GM21423 (cell line): ENCODE data around the gene CSNK1A1.
"Not testable (repeated sequence)": the region's sequence is repeated elsewhere in the genome, so short reads cannot be mapped to it uniquely, and the experiment has no call there.

Experiments
- ATAC-seq: cut with Tn5 transposase; IDR thresholded peaks from one replicate; pipeline ENCODE4 v1.9.1; 2021; ENCODE audit warnings: mild to moderate bottlenecking, moderate library complexity; ENCODE audit not compliant: unreplicated experiment

The CSNK1A1 gene

DNA sequence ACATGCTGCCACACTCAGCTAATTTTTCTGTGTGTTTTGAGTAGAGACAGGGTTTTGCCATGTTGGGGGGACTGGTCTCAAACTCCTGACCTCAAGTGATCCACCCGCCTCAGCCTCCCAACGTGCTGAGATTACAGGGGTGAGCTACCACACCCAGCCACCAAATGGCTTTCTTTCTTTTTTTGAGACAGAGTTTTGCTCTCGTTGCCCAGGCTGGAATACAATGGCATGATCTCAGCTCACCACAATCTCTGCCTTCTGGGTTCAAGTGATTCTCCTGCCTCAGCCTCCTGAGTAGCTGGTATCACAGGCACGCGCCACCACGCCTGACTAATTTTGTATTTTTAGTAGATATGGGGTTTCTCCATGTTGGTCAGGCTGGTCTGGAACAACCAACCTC, 15.5 kb downstream of the CSNK1A1 start:
- not testable (repeated sequence) for ATAC-seq

DNA sequence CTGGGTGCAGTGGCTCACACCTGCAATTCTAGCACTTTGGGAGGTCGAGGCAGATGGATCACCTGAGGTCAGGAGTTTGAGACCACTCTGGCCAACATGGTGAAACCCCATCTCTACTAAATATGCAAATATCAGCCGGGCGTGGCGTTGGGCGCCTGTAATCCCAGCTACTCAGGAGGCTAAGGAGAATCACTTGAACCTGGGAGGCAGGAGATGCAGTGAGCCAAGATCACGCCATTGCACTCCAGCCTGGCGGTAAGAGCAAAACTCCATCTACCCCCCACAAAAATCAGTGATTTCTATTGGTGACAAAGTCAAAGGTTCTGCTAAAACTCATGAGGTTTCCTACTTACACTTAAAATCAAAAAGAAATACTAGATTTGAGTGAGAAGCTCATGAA, 18.8 kb downstream of the CSNK1A1 start:
- no peak for ATAC-seq

- no peak for ATAC-seq
Observed at GRCh38 chr5:149529463-149529862, 21.8 kb downstream of the CSNK1A1 start.

- no peak for ATAC-seq
Observed at GRCh38 chr5:149528281-149529060, 22.8 kb downstream of the CSNK1A1 start.

GRCh38 chr5:149526845-149527590, 24.2 kb downstream of the CSNK1A1 start:
- no peak for ATAC-seq

GRCh38 chr5:149521739-149522685, 29.2 kb downstream of the CSNK1A1 start:
- no peak for ATAC-seq

- ATAC-seq: no peak
Observed at GRCh38 chr5:149519601-149520000, 31.6 kb downstream of the CSNK1A1 start.

DNA sequence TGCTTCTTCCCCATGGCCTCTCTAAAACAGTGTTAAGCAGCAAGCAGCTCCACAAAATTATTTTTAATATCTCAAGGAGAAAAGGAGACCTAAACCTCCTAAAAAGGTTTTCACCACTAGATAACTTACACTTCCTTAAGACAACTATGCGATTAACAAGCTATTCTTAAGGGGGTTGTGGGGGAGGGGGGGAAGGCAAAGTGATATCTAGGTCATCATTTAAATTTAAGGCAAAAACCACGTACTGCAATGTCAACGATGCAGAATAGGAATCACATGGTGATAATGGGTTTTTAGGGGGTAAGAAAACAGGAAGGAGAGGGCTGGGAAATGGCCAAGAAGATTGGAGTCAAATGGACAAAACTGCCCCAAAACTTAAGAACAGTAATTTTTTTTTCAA, 32.6 kb downstream of the CSNK1A1 start:
- ATAC-seq: no peak

DNA sequence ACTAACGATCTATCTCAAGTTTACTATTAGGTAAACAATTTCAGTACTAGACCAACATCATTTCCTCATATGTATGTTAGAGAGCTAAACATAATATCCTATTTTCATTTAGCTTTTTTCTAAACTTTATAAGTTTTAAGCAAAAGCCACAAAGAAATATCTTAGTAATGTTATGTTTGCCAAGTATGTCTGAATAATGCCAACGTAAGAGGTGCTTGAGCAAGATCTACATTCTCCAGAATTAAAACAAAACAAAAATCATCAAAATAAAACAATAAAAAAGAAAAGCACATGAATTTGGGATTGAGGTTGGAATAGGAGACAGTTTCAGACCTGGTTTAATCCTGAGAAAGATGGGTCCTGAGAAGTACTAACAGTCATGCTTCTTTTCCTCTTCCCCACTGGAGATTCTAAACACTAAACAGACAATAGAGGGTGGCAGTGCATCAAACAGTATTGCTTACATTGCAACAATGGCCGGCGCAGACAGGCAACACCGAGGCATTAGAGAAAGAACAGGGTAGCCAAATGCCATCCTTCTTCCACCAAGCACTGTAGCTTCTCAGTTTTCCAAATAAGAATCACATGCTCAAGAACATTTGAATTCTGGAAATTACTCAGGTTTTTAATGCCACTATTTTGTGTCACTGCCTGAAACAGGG, 33.6 kb downstream of the CSNK1A1 start:
- no peak for ATAC-seq

DNA sequence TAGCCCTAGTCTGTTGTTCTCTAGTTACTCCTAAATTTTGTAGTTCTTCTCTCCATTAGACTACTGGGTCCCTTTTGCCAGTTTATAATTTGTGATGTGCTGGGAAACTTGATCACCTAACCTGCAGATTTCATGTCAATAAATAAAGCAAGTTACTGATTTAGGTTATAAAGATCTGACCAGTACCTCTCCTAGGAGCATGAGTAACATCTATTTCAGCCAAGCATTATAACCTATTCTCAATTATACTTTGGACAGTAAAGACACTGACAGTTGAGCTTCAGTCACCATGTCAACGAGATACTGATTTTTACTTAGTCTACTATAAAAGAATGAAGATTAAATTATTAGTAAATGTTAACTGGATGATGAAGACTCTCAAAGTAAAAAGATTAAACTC, 36.7 kb downstream of the CSNK1A1 start:
- ATAC-seq: no peak

DNA sequence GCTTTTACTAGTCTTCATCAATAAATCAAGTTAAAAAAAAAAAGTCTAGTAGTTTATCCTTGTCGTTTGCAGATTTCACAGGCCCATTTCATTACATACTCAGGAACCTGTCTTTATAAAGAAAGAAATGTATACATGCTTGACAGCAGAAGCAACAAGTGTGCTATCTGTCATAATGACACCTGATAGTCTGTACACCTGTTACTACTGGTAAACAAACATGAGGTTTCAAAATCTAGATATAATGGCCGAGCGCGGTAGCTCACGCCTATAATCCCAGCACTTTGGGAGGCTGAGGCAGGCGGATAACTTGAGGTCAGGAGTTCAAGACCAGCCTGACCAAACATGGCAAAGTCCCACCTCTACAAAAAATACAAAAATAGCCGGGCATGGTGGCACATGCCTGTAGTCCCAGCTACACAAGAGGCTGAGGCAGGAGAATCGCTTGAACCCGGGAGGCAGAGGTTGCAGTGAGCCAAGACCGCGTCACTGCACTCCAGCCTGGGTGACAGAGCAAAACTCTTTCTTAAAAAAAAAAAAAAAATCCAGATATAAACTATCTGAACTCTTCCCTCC, 37.8 kb downstream of the CSNK1A1 start:
- not testable (repeated sequence) for ATAC-seq

DNA sequence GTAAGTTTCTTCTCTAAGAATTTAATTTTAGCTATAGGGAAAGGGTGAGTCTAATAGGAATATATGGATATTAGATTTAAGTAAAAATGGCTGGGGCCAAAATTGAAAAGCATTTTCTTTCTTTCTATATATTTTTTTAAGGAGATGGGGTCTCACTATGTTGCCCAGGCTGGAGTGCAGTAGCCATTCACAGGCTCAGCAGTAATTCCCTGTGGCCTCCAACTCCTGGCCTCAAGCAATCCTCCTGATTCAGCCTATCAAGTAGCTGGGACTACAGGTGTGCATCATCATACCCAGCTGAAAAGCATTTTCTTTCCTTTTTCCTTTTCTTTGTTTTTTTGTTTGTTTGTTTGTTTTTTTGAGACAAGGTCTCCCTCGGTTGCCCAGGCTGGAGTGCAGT, 41.1 kb downstream of the CSNK1A1 start:
- no peak for ATAC-seq

DNA sequence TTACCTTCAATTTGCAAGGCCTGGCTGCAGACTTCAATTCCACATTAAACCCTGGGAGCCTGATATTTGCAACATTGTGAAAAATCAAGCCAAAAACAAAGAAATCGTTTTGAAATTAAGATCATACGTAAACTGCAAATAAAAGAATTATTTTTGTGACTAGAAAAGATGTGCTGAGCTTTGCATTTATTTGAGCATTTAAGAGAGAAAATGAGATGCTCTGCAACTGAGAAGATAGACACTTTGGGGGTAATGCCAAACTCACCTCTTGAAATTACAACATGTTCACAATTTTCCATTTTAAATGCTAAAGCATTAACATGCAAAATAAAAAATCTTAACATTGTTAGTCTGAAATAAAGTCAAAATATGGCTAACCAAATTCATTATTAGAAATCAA, 46.6 kb downstream of the CSNK1A1 start:
- no peak for ATAC-seq

- no peak for ATAC-seq
Observed at GRCh38 chr5:149503006-149503405, 48.2 kb downstream of the CSNK1A1 start.

- ATAC-seq: no peak
Observed at GRCh38 chr5:149500922-149501582, 50.2 kb downstream of the CSNK1A1 start.

DNA sequence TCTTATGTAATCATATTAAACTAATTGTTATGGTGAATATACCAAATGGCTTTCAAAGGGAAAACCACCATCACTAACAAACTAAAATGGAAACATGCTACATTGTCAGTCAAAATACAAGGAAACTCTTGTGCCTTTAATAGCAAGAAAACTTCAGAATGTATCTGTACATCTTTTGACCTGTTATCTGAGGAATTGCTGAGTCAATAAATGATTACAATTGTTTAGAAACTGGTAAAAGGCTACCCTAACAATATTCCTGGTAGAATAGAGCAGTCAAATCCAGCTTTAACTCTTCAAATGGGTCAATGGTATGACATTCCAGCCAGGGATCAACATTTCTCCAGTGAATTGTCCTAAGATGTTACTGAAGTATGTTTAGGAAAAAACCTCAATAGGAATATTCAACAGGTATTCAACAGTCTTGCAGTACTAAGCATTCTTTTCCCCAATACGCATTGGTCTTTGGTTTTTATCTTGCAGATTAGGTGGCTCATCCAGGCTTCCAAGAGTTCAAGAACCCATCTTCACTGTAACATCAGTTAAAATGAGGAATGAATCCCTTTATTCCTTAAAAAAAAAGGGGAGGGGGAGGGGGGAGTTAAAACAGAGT, 52.4 kb downstream of the CSNK1A1 start:
- ATAC-seq: no peak

DNA sequence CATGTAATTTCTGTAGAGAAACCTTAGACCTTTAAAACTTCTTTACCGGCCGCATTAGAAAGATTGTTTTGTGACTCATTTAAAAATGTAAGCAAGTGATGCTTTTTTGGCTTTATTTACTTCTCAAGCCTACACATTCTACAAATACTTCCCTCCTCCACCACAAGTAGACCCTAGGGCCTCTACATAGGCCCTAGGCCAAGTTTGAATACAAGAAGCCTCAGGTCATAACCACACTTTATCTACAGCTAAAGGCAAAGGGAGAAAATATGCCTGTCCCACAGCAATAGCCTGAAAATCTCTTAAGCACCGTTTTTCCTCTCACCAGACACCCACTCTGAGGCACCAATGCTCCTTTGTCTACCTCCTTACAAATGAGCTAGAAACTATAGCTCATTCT, 53.9 kb downstream of the CSNK1A1 start:
- no peak for ATAC-seq

GRCh38 chr5:149496917-149497316, 54.3 kb downstream of the CSNK1A1 start:
- no peak for ATAC-seq

DNA sequence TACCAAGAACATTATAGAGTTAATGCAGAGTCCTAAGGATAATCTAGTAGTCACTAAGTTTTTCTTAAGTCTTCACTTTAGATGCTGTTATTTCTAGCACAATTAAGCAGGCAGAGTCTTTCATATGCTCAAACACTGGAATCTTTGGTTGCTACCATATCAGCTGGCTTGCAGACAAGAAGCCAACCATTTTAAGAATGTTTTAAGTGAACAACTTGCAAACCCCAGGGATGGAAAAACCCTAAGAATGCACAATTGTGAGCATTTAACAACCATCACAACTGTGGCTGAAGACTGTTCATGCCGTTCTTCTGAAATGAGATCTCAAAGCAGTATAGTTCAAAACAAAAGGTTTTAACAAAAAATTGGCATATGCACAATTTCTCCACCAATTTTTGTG, 55.1 kb downstream of the CSNK1A1 start:
- no peak for ATAC-seq
